KBM-7 (cell line): ENCODE measurements around the gene TMEM178B.

Experiments
- DNase-seq: peaks from one replicate; pipeline ENCODE4 v3.0.0-alpha.2; 2015
- in situ Hi-C: fragments of 300-500 bp; cut with MboI; formaldehyde crosslinking; loops from 2 replicates; pipeline ENCODE4 v1.14.3; 2020; ENCODE audit warnings: low sequenced_read_pairs, low pct_unique_long_range_greater_than_20kb, mixed read lengths

The TMEM178B gene

DNA sequence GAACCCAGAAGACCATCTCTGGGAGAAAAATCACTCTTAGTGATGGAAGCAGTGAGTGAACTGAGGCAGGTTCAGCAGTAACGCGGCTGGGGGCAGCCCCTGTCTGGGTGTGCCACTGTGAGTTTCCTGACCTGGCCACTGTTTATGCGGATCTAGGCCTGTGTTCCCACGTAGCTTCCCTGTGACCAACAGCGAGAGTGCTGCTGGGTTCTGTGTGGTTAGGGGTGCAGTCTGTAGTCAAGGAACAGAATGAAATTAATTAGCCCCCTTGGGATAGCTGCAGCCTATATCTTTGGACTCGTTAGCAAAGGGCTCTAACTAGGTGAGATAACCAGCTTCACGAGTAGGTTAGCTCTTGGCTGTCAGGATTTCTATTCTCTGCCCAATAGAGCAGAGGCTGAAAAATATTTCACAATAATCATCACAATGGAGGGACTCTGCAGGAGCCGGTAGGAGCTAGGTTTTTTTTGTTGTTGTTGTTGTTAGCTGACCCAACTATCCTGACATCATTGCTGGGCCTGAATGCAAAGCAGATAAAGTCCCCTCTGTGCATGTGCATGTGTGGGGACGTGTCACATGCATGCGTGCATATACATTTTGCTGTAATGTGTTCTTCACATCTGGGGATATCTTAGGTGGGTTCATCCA is 164.9 kb downstream of the TMEM178B start:
- in situ Hi-C loops: no loop called here
- DNase-seq: no peak

DNA sequence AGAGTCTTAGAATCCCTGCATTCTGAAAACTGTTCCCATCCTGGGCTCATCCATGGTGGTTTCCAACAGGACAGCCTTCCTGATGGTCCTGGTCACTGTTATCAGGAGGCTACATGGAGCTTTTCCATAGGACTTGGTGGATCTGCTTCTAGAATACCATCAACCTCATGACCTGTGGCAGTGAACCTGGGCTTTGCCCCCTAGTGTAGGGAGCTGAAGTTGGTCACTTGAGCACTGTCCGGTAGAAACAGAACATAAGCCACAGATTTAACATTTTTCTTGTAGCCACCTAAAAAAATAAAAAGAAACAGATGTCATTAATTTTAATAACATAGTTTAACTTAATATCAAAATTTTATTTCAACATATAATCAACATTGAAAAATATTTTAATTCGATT is 165.8 kb downstream of the TMEM178B start:
- in situ Hi-C loops: no loop called here
- no peak for DNase-seq

DNA sequence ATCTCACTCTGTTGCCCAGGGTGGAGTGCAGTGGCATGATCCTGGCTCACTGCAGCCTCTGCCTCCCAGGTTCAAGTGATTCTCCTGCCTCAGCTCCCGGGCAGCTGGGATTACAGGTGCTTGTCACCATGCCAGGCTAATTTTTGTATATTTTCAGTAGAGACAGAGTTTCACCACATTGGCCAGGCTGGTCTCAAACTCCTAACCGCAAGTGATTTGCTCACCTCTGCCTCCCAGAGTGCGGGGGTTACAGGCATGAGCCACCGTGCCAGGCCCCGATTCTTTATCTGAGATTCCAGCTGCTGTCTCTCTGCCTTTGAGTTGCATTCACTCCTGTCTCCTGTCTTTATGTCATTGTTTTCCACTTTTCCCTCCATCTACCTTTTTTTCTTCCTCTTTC is 168.7 kb downstream of the TMEM178B start:
- in situ Hi-C loops: no loop called here
- DNase-seq: no peak

DNA sequence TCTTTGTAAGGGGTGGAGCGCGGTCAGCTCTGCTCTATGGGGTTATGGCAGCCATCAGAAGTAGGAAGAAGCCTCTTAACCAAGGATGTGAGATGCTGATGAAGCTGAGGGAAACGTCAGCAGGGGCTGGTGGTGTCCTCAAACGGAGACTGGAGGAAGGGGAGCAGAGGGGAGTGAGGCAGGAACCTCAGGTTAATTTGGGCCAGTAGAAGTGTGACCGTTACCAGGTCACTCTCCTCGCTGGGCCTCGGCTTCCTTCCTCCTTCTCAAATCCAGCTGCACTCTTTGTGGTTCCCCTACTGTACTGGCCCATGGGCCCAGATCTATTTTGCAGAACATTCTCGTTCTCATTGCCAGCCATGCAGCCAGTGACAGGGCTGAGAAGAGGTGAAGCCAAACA is 169.5 kb downstream of the TMEM178B start:
- in situ Hi-C loops: no loop called here
- no peak for DNase-seq

DNA sequence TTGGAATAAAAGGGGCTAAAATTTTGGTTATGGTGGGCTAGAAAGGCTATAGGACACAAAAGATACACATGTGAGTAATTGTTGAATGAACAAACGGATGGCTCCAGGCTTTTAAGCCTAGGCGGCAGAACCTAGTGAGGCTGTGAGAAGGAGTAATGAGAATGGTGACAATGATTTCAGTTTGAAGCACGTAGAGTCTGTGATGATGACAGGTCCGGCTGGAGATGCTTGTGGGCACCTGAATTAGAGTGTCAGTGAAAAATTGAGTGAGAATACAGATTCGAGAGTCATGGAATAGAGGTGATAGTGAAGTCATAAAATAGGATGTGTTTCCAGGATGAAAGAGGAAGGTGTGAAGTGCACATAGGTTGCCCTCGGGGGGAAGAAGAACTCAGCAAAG is 170.6 kb downstream of the TMEM178B start:
- in situ Hi-C loops: no loop called here
- no peak for DNase-seq

DNA sequence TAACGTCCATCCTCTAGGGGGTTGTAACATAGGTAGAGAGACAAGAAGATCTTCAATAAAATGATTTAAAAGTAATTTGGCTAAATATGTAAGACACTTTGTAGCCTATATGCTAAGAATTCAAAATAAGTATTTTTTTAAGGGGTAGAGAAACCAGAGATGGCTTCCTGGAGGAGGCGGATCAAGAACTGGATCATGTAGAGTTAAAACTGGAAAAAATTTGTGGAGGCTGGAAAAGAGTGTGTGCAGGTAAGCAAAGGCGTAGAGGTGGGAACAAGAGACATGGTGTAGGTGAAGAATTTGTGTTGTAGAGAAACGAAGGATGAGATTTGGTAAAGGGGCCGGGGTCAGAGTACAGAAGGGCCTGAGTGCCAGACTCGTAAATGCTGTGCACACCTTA is 172.6 kb downstream of the TMEM178B start:
- DNase-seq: no peak
- in situ Hi-C loops: no loop called here

DNA sequence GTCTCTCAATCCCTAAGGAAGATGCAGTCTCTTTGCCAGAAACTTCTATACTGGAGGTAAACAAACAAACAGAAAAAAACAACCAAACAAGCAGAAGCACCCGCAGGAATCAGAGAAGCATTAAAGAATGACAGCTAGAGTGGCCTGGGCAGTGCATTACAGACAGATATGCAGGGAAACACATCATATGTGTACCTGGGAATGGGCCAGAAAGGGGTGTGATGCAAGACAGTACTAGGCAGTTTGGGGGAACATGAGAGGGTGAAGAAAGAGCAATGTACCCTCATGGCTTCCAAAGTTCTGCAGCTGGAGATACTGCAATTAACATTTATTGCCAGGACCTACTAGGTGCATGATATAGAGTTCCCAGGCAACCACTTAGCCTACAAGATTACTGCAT is 177.3 kb downstream of the TMEM178B start:
- no peak for DNase-seq
- in situ Hi-C loops: no loop called here

DNA sequence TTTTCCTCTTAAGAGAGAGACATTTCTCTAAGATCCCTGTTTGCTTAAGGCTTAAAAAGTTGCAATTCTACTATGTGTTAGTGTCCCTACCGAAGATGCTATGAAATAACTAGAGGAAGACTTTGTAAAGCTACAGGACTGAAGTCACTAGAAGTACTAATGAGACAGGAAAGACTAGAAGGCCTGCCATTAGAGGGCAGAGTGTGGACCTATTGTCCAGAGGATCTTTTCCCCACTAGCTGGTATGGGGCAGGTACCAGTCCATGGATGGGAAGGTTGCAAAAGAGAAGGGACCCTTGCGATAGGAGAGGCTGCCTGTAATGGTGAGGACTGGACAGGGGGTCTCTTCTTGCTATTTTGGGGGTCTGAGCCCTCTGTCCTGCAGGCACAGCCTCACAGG is 178.1 kb downstream of the TMEM178B start:
- in situ Hi-C loops: no loop called here
- no peak for DNase-seq

DNA sequence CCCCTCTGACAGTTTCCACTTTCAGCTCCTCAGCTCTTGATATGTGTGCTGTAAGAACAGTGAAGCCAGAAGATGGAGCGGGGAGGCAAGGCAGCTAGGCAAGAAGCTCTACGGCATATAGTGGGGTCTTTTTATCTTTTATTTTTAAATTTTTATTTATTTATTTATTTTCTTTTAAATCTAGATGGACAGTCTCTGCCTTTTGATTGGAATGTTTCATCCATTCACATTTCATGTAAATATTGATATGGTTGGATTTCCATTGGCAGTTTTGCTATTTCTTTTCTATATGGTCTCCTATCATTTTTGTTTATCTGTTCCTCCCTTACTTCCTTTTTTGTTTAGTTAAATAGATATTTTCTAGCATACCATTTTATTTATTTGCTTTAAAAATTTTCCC is 183.7 kb downstream of the TMEM178B start:
- DNase-seq: no peak
- in situ Hi-C loops: no loop called here

DNA sequence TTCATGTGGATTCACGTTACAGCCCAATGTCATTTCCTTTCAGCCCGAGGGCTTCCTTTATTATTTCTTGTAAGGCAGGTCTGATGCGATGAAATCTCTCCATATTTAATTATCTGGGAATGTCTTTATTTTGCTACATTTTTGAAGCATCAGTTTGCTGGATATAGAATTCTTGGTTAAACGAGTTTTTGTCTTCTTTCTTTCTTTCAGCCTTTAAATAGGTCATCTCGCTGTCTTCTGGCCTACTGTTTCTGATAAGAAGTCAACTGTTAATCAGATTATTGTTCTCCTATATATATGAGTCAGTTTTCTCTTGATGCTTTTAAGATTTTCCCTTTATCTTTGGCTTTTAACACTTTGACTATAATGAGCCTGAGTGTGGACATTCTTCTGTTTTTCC is 184.7 kb downstream of the TMEM178B start:
- DNase-seq: no peak
- in situ Hi-C loops: no loop called here

DNA sequence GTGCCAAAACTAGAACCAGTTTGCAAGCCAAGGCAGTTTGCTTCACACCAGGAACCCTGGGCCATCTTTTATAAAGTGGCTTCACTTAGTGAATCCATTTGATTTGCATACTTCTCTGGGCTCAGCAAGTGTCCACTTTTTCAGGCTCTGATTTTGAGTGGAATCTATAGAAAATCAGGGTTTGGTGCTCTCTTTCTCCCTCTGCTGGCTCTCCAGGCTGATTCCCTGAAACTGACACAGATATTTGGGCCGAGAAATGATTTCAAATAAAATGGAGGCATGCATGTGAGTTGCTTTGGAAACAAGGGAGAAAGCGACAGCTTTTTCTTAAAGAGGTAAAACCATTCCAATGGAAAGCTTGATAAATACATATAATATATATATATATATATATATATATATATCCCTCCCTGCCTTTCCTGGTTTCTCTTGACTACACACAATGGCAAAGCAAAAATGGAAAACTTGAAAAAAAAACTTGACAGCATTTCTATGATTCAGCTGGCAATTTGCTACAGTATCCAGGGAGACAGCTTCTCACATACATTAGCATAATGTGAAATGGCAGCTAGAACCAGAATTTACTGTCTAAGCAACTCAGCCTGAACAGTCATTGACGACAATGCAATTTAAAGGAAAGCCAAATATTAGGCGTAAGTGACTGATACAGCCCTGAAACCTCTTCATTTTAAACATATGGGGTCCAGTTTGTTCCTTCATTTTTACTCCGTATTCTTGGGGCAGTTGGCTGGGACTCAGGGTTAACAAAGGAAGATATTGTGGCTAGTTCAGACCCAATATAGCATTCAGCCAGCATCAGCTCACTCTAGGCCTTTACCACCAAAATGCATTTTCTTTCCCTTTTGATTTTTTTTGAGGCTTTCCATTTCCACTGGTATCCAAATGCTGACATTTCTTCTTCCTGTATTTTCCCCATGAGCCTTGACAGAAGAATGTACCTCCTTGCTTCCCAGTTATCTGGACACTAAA is 188.5 kb downstream of the TMEM178B start:
- in situ Hi-C loops: no loop called here
- DNase-seq: no peak

DNA sequence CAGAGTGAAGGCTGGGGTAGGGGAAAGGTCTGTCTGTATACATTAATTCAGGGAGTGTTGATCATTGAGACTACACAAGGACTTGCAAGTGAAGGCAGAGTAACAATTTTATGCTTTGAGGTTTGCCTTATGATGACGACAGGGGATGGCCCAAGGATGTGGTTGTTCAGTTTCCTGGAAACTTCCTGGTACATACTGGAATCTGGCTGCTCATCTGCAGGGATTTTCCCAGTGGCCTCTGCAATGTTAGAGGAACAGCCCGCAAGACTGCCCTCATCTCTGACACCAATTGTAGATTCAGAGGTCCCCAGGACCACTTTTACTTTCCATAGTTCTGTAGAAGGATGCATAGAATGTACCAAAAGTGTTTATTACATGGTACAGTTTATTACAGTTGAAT is 189.6 kb downstream of the TMEM178B start:
- in situ Hi-C loops: no loop called here
- no peak for DNase-seq

DNA sequence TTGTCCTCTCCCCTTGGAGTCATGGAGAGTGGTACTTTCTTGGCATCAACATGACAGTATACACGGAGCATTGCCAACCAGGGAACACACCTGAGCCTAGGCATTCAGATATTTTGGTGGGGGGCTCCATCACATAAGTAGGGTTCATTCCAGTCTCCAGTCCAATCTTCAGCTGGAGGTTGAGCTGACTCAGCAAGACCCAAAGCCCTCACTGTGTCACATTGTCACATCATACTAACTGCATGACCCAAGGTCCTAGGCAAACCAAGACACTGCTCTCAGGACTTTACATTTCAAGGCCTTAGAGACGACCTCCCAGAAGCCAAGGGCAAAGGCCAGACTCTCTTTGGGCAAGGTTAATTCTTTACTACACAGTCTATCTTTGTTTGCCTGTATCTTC is 190.1 kb downstream of the TMEM178B start:
- in situ Hi-C loops: no loop called here
- no peak for DNase-seq

DNA sequence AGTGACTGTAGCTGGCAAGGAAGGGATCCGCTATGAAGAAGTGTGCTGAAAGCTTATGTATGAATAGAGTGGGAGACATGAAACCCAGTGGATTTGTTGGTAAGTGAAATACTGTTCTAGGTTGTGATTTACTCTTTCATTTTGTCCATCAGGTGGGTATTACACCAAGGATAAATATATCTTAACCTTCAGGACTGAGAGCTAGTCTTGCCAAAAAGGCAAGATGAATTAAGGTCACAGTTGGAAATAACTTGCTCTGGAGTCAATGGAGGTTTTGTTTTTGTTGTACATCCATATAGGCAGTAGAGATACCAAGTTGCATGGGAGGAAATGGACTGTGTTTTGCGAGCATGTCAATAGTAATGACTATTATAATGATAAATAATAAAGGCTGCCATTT is 190.6 kb downstream of the TMEM178B start:
- no peak for DNase-seq
- in situ Hi-C loops: no loop called here

DNA sequence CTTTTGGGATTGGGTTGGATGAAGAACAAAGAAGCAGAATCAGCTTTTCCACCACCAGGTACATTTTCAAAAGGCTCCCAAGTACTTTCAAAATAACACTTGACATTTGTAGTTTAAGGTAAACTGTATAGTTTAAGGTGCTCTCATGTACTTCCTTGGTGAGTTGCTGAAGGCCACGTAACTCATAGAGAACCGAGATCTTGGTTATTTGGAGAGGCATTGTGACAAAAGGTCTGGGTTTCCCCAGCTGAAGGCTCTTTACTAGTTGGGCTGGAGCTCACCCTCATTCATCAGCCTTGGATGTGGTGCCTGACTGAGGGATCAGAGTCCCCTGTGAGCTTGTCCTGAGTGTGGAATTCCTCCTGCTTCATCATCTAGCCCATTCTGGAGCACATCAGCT is 191.8 kb downstream of the TMEM178B start:
- DNase-seq: no peak
- in situ Hi-C loops: no loop called here

DNA sequence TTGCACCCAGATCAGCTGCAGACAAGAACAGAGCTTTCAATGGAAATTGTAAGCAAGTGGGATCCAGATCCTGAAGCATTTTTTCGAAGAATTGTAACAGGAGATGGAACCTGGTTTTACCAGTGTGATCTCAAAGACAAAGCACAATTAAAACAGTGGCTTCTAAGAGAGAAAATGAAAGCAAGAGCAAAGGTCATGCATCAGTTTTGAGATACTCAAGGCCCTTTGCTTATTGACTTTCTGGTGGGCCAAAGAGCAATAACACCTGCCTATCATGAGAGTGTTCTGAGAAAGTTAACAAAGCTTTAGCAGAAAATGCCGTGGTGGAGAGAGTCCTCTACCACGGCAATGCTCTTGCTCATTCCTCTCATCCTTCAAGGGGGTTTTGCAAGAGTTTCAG is 194.8 kb downstream of the TMEM178B start:
- DNase-seq: no peak
- in situ Hi-C loops: no loop called here

DNA sequence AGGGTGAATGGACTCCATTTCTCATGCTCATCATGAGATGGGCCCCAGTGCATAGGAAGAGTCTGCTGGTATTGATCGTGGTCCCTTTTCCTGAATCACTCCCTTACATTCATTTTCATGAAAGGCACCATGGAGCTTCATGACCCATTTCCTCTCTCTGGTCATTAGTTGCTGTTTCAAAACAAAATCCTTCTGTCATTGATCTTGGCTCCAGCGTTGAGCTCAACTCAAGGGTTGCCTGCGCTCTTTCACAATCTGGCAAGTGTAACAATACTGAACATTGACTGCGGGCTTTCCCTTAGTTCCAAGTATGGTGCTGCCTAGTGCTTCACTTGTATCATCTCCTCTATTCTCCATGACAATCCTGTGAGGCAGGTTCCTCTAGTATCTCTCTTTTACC is 197.6 kb downstream of the TMEM178B start:
- in situ Hi-C loops: no loop called here
- no peak for DNase-seq

DNA sequence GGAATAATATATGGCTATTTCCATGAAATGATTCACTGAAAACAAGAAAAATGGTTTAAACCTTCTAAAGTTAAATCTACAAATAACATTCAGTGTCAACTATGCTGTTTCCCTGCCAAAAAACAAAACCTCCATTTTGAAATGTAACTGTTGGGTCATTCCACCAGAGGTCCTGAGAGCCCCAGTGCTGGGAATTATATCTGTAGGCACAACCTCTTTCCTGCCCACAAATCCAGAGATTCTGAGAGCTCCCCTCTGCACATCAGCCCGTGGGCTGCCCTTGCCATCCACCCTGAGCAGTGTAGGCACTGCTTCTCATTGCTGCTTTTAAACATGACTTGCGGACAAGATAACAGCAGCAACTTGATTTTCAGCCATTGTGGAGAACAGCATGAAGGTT is 198.6 kb downstream of the TMEM178B start:
- in situ Hi-C loops: no loop called here
- no peak for DNase-seq

DNA sequence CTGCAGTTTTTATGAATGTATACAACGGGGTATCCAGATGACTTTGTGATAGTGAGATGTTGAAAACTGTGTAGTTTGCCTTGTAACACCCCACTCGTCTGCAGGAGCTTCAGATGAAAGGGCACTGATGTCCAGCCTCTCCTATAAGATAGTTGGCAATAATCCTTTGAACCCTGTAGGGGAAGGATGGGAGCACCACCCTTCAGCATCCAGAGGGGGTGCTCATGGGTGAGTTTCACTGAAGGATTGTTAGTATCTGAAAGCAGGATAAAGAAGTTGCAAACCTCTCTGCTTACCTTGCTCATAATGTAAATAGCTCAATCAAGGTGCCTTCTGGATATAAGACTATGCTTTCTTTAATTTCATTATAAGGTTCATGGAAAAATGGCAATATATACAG is 201.5 kb downstream of the TMEM178B start:
- in situ Hi-C loops: no loop called here

DNA sequence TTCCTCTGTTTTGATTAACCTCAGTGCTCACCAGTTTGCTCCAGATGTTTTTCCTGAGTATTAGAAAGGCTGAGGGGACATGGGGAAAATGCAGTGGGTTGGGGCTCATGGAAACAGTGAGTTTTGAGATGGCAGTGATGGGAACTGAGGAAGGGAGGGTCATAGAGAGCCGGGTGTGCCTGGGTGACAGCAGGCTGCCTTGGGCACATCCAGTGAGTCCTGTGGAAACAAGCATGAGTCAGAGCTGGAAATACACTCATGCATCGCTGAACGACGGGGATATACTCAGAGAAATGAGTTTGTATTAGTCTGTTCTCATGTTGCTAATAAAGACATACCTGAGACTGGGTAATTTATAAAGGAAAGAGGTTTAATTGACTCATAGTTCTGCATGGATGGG is 202.2 kb downstream of the TMEM178B start:
- DNase-seq: no peak
- in situ Hi-C loops: no loop called here

More for the DNA sequence above, 201.5 kb downstream of the TMEM178B start:
- DNase-seq: no peak

DNA sequence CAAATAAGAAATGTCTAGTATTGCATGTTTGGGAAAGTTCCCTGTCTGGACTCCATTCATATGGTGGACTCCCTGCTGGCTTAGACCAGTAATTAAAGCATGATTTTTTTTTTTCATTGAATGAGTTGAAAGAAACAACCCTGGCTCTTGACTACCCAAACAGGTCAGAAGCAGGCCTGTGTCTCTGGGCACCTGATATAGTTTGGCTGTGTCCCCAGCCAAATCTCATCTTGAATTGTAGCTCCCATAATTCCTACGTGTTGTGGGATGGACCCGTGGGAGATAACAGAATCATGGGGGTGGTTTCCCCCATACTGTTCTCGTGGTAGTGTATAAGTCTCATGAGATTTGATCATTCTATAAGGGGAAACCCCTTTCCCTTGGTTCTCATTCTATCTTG is 206.2 kb downstream of the TMEM178B start:
- no peak for DNase-seq
- in situ Hi-C loops: no loop called here
